ENCODE results near the gene NLRP6. TPM values are rescaled to one million over a fixed set of nuclear protein-coding genes. Genes with fewer than 3 reads are reported as not detected.
"Not testable (repeated sequence)": the region's sequence is repeated elsewhere in the genome, so short reads cannot be mapped to it uniquely, and the experiment has no call there.

The NLRP6 gene
- total RNA-seq, 2 donors from 2014 or later: 0.92 TPM

DNA sequence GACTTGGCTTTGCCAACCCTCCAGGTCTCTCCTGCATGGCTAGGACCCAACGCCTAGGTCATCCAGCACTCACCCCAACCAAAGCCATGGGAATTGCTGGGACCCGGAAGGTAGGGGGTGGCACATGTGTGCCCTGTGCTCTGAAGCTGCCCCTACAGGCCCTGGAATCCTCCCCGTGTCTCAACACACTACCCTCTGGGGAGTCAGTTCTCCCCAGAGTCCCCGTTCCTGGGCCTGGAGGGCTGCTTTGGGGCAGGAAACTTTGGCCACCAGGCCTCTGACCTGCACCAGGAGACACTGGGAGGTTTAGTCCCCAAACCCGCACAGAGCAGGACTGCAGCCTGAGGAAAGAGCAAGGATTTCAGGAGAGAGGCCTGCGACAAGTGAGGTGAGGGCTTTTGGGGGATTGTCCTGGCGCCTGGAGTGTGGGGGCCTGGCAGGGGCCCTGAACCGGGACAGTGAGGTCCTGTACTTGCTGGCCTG, 35.1 kb downstream of the NLRP6 start:
- ATAC-seq (no peak), DNase-seq (no peak)
- intact Hi-C loops (cut with DNase I, micrococcal nuclease): no loop called here

DNA sequence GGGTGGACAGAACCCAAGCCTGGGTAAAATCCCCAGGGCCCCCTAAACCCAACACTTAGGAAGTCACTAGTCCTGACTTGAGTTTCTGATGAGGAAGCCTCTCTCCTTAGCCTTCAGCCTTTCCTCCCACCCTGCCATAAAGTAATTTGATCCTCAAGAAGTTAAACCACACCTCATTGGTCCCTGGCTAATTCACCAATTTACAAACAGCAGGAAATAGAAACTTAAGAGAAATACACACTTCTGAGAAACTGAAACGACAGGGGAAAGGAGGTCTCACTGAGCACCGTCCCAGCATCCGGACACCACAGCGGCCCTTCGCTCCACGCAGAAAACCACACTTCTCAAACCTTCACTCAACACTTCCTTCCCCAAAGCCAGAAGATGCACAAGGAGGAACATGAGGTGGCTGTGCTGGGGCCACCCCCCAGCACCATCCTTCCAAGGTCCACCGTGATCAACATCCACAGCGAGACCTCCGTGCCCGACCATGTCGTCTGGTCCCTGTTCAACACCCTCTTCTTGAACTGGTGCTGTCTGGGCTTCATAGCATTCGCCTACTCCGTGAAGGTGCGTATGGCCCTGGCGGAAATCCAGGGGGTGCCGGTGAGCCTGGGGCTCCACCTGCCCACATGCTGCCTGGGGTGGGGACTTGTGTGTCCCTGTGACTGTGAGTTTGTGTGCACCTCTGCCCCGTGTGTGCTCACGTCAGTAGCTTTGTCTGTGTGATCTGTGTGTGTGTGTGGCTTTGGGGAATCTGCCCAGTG, 35.8 kb downstream of the NLRP6 start, which contains the start of gene IFITM1:
TSS of gene IFITM1 (plus strand) at position 254 of the 767 bp plus-strand sequence. CDS start at position 385, 131 bp downstream.
- ATAC-seq (peak; percentile 66), DNase-seq (peak; percentile 55 to 57)
- intact Hi-C loops (cut with DNase I, micrococcal nuclease): no loop called here

DNA sequence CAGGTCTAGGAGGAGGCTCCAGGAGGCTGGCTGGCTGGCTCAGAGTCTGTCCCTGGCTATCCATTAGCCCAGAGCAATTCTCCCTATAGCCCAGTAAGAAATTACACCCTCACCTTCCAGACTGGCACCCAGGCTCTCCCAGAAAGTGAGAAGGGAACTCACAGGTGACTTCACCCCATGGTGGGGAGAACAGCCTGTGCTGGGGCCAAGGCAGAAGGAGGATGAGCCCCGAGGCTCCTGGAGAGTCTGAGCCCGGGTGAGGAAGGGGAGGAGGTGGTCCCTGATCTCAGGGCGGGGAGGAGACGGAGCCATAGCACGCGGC, 36.3 kb downstream of the NLRP6 start:
- intact Hi-C loops (cut with DNase I, micrococcal nuclease); DNase-seq: not testable (repeated sequence)
- peak; percentile 62 for ATAC-seq

DNA sequence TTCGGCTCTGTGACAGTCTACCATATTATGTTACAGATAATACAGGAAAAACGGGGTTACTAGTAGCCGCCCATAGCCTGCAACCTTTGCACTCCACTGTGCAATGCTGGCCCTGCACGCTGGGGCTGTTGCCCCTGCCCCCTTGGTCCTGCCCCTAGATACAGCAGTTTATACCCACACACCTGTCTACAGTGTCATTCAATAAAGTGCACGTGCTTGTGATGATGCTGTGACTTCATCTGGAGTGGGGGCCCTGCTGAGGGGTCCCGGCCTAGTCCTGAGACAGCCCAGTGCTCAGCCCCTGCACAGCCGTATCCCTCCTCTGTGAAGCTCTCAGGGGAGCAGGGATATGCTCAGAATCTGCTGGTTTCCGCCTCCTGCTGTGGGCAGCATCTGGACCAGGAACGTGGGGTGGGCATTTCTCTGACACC, 36.9 kb downstream of the NLRP6 start:
- peak in 1 of 2 donors; percentile 32 for DNase-seq
- intact Hi-C loops (cut with DNase I, micrococcal nuclease): no loop called here
- no peak for ATAC-seq

DNA sequence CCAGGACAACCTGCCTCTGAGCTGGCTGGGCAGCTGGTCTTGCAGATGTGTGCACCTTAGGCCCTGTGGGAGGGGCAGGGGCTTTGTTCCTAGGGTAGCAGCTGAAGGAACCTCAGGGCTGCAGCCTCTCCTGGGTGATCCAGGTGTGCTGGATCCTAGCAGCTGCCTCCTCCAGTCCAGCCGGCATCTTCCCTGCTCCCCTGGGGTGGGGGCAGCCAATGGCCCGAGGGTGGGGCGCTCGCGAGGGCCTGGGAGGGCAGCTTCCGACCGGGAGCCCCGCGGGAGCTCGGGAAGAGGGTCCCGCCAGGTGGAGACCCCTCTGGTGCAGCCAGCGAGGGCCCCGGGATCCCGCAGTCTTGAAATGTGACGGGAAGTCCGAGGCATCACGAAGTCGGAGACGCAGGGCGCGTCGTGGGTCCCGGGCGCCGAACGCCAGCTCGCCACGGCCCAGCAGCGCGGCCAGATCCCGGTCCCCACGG, 37.3 kb downstream of the NLRP6 start:
- intact Hi-C loops (cut with DNase I, micrococcal nuclease): no loop called here
- no peak for ATAC-seq
- peak in 1 of 2 donors; percentile 32 for DNase-seq

DNA sequence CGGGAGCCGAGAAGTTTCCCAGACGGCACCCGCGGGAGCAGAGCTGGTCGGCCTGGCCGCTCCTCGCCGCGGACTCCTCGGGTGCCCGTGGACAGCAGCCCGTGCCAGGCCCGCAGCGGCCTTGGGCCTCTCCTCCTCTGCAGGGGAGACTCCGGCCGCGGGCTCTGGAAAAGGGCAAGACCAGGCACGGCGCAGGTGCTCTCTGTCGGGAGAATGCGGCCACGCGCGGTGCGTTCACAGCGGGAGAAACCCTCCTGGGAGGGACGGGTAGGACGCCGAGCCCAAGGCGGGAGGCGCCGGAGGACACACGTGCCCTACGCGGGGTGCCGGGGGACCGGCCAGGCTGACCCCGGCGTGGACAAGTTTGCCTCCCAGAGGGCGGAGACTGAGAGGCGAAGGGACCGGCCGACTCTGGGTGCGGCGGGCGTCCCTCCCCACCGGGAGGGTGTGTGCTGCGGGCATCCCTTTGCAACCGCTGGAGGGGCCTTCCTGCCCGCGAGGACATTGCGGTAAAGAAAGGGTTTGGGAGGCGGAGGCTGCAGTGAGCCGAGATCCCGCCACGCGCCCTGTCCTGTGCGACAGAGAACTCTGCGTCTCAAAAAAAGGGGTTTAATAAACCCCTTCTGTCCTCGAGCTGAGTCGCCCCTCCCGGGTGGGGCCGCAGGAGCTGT, 38.0 kb downstream of the NLRP6 start:
- peak; percentile 37 to 47 for DNase-seq
- no peak for ATAC-seq
- intact Hi-C loops (cut with DNase I, micrococcal nuclease): no loop called here

DNA sequence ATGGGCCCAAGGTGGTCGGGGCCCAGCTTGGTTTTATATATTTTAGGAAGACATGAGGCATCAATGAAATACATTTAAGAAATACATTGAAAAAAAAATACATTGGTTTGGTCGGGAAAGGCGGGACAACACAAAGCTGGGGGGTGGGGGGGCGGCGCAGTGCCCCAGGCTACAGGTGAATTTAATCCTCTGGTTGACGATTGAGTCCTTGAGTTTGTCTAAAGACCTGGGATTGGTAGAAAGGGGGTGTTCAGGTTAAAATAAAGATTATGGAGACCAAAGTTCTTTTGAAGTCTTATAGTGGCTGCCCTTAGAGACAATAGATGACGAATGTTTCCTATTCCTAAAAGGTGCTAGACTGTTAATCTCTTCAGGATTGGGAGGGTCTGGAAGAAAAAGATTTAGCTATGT, 38.7 kb downstream of the NLRP6 start:
- intact Hi-C loops (cut with DNase I, micrococcal nuclease): no loop called here
- DNase-seq: no peak
- ATAC-seq: no peak

DNA sequence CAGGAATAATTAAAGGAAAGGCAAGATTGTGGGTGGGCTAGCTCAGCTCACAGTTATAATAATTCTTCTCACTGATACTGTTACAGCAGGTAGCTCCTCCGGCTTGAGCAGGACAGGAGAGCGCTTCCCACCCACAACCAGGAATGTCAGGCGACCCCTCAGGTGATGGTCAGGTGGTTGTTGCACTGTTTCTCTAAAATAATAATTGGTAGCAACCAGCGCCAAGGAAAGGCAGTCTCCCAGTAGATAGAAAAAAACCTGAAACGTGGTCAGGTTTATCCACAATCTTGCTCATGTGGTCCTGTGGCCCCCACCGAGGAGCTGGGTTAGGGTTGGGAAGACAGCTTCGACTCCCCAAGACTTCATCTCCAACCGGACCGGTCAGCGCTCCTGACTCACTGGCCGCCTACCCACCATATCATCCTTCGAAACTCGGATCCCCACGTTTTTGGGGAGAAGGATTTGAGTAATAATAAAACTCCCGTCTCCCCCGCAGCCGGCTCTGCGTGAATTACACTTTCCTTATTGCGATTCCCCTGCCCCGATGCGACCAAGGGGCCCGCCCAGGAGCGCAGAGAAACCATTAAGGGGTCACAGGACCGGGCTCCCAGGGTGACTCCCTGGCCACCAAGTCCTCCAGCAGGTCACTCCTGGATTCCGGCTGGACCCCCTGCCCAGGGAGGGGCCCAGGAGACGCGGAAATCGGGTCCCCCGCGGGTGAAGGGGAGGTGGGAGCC, 39.6 kb downstream of the NLRP6 start:
- intact Hi-C loops (cut with DNase I, micrococcal nuclease); ATAC-seq: not testable (repeated sequence)
- DNase-seq: peak in 1 of 2 donors; percentile 20

DNA sequence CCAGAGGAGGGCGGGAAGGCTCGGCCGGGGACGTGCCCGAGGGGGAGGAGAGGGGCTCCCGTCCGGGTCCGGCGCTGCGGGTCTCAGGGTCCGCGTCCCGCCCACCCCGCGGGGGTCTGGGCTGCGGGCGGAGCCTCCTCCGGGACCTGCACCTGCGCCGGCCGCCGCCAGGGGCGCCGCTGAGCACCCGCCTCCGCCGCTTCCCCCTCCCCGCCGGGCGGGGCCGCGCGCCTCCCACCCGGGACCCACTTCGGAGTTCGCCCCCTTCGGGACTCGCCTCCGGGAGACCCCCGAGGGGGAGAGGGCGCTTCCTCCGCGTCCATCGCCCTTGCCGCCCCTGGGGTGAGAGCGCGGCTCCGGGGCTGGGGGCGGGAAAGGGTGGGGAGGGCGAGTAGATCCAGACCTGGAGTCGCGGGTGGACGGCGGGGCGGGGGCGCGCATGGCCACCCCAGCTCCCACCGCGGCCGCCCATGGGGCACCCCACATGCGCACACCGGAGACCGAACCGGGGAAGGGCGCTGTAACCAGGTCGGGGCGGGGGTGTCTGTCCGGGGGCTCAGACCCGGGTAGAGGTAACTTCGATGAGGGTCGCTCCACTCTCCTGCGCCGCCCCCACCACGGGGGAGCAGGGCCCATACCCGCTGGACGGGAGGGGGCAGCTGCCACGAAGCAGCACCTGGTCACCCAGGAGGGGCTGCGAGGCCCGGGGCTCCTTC, 40.4 kb downstream of the NLRP6 start:
- peak; percentile 32 for ATAC-seq
- intact Hi-C loops (cut with DNase I, micrococcal nuclease); DNase-seq: not testable (repeated sequence)

DNA sequence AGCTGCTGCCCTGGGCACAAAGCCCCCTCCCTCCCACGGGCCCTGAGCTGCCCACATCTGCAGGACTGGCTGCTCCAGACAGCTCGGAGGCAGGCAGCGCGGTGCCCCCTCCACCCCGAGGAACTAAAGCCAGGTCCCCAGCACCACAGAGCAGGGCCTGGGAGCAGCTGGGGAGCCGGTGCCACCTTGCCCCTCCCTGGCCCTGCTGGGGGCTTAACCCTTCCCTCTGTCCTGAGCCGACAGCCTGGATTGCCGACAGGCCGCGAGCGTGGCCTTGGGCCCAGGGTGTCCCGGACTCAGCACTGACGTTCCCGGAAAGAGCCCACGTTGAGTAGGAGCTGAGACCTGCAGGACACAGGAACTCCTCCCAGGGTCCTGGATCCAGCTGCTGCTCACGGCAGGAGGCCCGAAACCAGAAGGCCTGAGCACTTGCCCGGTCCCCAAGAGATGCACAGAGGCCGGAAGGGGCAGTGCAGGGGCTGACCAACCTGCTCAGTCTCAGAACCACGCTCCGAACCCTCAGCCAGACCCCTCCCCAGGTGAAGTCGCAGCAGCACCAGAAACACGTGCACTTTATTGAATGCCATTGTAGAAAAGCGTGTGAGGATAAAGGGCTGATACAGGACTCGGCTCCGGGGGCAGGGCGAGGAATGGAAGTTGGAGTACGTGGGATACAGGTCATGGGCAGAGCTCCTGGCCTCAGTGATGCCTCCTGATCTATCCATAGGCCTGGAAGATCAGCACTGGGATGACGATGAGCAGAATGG, 41.1 kb downstream of the NLRP6 start:
- intact Hi-C loops (cut with DNase I, micrococcal nuclease); DNase-seq: not testable (repeated sequence)
- peak; percentile 35 for ATAC-seq

DNA sequence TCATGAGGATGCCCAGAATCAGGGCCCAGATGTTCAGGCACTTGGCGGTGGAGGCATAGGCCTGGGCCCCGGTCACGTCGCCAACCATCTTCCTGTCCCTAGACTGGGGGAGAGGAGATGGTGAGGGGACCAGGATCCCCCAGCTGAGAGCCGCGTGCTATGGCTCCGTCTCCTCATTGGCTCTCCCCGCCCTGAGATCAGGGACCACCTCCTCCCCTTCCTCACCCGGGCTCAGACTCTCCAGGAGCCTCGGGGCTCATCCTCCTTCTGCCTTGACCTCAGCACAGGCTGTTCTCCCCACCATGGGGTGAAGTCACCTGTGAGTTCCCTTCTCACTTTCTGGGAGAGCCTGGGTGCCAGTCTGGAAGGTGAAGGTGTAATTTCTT, 41.7 kb downstream of the NLRP6 start:
- DNase-seq; intact Hi-C loops (cut with DNase I, micrococcal nuclease): not testable (repeated sequence)
- ATAC-seq: peak; percentile 1

DNA sequence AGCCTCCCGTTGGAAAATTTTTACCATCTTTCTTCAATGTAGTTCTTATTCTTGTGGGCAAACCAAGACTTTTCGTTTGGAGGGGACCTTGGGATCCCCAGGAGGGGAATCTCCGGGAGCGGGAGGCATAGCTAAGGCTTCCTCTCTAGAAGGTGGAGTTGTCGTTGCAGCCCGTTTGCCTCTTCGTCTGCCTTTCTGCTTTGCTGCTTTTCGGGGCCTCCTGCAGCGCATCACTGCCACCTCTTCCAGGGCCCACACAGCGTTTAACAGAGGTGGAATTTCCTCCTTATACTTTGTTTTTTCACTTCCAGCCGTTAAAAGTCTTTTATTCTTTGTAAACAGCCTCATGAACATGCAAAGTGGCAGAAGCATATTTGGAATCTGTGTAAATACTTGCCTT, 45.9 kb downstream of the NLRP6 start:
- ATAC-seq (no peak), DNase-seq (no peak)
- intact Hi-C loops (cut with DNase I, micrococcal nuclease): no loop called here

DNA sequence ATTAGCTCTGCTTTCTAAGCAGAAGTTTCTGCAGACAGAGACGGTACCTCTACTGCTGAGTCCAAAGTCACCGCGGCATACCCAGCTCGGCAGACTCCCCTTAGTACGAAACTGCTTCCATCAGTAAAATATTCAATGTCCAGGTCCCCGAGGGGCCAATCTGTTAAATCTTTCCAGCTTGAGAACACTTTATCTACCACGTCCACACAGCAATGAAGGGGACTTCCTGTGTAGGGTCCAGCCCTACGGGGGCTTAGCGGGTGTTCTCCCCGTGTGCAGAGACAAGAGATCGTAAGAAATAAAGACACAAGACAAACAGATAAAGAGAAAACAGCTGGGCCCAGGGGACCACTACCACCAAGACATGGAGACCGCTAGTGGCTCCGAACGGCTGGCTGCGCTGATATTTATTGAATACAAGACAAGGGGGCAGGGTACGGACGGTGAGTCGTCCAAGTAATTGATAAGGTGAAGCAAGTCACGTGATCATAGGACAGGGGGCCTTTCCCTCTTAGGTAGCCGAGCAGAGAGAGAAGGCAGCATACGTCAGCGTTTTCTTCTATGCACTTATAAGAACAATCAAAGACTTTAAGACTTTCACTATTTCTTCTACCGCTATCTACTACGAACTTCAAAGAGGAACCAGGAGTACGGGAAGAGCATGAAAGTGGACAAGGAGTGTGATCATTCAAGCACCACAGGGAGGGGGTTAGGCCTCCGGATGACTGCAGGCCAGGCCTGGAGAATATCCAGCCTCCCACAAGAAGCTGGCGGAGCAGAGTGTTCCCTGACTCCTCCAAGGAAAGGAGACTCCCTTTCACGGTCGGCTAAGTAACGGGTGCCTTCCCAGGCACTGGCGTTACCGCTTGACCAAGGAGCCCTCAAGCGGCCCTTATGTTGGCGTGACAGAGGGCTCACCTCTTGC, 46.6 kb downstream of the NLRP6 start:
- DNase-seq; intact Hi-C loops (cut with DNase I, micrococcal nuclease); ATAC-seq: not testable (repeated sequence)

DNA sequence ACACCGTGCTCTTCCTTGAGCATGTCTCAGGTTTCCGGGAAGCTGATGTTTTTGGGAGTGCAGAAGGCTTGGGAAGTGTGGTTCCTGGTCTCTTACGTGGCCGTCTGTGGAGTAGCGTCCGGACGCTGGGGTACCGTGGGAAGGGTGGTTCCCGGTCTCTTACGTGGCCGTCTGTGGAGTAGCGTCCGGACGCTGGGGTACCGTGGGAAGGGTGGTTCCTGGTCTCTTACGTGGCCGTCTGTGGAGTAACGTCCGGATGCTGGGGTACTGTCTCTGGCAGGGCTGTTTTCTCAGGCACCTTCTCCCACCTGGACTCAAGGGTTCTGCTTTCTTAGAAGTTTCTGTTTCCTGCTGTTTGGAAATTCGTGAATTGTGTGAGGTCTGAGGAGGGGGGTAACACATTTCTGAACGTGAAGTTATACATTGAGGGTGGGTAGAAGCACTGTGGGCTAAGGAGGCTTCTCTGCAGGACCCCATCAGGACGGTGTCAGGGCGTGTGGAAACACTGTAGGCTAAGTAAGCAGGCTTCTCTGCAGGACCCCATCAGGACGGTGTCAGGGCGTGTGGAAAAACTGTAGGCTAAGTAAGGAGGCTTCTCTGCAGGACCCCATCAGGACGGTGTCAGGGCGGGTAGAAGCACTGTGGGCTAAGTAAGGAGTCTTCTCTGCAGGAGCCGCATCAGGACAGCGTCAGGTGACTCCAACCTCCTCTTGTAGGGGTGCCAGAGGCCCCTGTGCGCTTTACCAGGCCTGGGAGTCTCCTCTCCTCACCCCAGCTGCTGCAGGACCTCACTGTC, 47.8 kb downstream of the NLRP6 start:
- intact Hi-C loops (cut with DNase I, micrococcal nuclease): no loop called here
- DNase-seq (no peak), ATAC-seq (no peak)

DNA sequence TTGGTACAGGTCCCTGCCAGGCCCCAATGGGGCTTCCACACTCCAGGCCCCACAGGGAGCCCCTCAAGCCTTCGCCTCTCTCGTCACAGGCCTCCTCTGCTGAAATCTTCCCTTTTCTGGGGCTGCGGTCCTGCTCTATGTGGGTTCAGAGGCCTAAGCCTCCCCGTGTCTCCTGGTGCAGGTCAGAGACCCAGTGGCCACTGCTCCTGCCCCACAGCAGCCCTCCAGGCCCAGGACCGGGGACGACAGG, 48.3 kb downstream of the NLRP6 start:
- ATAC-seq (peak; percentile 8), DNase-seq (no peak)
- intact Hi-C loops (cut with DNase I, micrococcal nuclease): no loop called here

DNA sequence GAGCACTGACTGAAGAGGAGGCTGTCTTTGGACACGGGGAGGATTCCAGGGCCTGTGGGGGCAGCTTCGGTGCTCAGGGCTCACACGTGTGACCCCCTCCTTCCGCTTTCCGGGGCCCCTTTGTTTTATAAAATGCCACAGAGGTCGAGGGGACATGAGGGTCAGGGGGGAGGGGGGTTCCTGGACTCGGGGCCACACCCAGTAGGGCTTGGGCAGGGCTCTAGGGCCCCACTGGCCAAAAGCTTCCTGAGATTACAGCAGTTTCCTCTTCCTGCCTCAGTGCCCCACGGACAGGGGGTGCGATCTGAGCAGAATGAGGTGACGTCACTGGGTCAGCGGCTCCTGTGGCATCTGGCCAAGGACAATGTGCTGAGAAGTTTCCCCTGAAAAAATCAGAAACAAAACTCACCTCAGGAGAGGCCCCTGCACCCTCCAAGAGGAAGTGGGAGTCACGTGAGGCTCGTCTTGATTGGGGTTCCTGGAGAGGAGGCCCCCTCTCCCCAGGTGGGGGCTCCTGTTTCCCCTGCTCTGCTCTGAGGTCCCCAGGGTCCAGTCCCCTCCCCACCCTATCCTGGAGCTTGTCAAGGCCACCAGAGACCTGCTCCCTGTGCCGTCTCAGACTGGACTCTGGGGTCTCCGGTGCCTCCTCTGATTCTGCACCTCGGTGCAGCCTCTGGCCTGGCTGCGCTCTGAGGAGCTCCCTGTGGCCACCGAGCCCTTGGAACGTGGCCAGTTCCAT, 48.8 kb downstream of the NLRP6 start:
- intact Hi-C loops (cut with DNase I, micrococcal nuclease): no loop called here
- DNase-seq (peak; percentile 72 to 77), ATAC-seq (peak; percentile 55)

Data from left colon (tissue), 2 donors.